Measurements from ENCODE around the gene AKNA.

The AKNA gene

GRCh38 chr9:114303977-114304376, 83.8 kb downstream of the AKNA start:
- H3K9ac ChIP-seq (ENCODE audit: low read length): no peak overlapping the region
- H3K9me3 ChIP-seq (ENCODE audit: control insufficient read depth, low read length): no peaks in the 10 kb centered on the region
- peaks cover 6% of the 10 kb centered on the region for H3K36me3 ChIP-seq (ENCODE audit: control insufficient read depth, insufficient read depth, low read length)
- H3K27me3 ChIP-seq (ENCODE audit: control insufficient read depth, insufficient read depth, low read length): no peaks in the 10 kb centered on the region
- H3K4me3 ChIP-seq (ENCODE audit: low read length): no peak overlapping the region
- no peaks in the 10 kb centered on the region for H3K4me1 ChIP-seq (ENCODE audit: control insufficient read depth, insufficient read depth, low read length)

- Histone ChIP-seq H3K9me3 (ENCODE audit: control insufficient read depth, low read length) (no peaks in the 10 kb centered on the region), H3K36me3 (ENCODE audit: control insufficient read depth, insufficient read depth, low read length) (peaks cover 6% of the 10 kb centered on the region), H3K9ac (ENCODE audit: low read length) (no peak overlapping the region), H3K27me3 (ENCODE audit: control insufficient read depth, insufficient read depth, low read length) (no peaks in the 10 kb centered on the region), H3K4me1 (ENCODE audit: control insufficient read depth, insufficient read depth, low read length) (no peaks in the 10 kb centered on the region), H3K4me3 (ENCODE audit: low read length) (no peak overlapping the region)
Measured at GRCh38 chr9:114303571-114303970, 84.2 kb downstream of the AKNA start.

- Histone ChIP-seq H3K4me3 (ENCODE audit: low read length) (no peak overlapping the region), H3K36me3 (ENCODE audit: control insufficient read depth, insufficient read depth, low read length) (peaks cover 6% of the 10 kb centered on the region), H3K27me3 (ENCODE audit: control insufficient read depth, insufficient read depth, low read length) (no peaks in the 10 kb centered on the region), H3K9me3 (ENCODE audit: control insufficient read depth, low read length) (no peaks in the 10 kb centered on the region), H3K4me1 (ENCODE audit: control insufficient read depth, insufficient read depth, low read length) (no peaks in the 10 kb centered on the region), H3K9ac (ENCODE audit: low read length) (no peak overlapping the region)
Measured at GRCh38 chr9:114302727-114303126, 85.1 kb downstream of the AKNA start.

- Histone ChIP-seq H3K9ac (ENCODE audit: low read length) (no peak overlapping the region), H3K27me3 (ENCODE audit: control insufficient read depth, insufficient read depth, low read length) (no peaks in the 10 kb centered on the region), H3K9me3 (ENCODE audit: control insufficient read depth, low read length) (no peaks in the 10 kb centered on the region), H3K4me3 (ENCODE audit: low read length) (no peak overlapping the region), H3K4me1 (ENCODE audit: control insufficient read depth, insufficient read depth, low read length) (no peaks in the 10 kb centered on the region), H3K36me3 (ENCODE audit: control insufficient read depth, insufficient read depth, low read length) (peaks cover 6% of the 10 kb centered on the region)
Measured at GRCh38 chr9:114301798-114302565, 85.8 kb downstream of the AKNA start.

- no peaks in the 10 kb centered on the region for H3K4me1 ChIP-seq (ENCODE audit: control insufficient read depth, insufficient read depth, low read length)
- H3K9me3 ChIP-seq (ENCODE audit: control insufficient read depth, low read length): no peaks in the 10 kb centered on the region
- H3K4me3 ChIP-seq (ENCODE audit: low read length): no peak overlapping the region
- peaks cover 6% of the 10 kb centered on the region for H3K36me3 ChIP-seq (ENCODE audit: control insufficient read depth, insufficient read depth, low read length)
- H3K27me3 ChIP-seq (ENCODE audit: control insufficient read depth, insufficient read depth, low read length): no peaks in the 10 kb centered on the region
- H3K9ac ChIP-seq (ENCODE audit: low read length): no peak overlapping the region
Measured at GRCh38 chr9:114300846-114301797, 86.7 kb downstream of the AKNA start.

- Histone ChIP-seq H3K9me3 (ENCODE audit: control insufficient read depth, low read length) (no peaks in the 10 kb centered on the region), H3K27me3 (ENCODE audit: control insufficient read depth, insufficient read depth, low read length) (no peaks in the 10 kb centered on the region), H3K4me1 (ENCODE audit: control insufficient read depth, insufficient read depth, low read length) (no peaks in the 10 kb centered on the region), H3K36me3 (ENCODE audit: control insufficient read depth, insufficient read depth, low read length) (peaks cover 6% of the 10 kb centered on the region), H3K9ac (ENCODE audit: low read length) (no peak overlapping the region), H3K4me3 (ENCODE audit: low read length) (no peak overlapping the region)
Measured at GRCh38 chr9:114300153-114300845, 87.5 kb downstream of the AKNA start.

GRCh38 chr9:114299286-114300152, 88.3 kb downstream of the AKNA start:
- Histone ChIP-seq H3K27me3 (ENCODE audit: control insufficient read depth, insufficient read depth, low read length) (no peaks in the 10 kb centered on the region), H3K36me3 (ENCODE audit: control insufficient read depth, insufficient read depth, low read length) (peaks cover 6% of the 10 kb centered on the region), H3K9ac (ENCODE audit: low read length) (no peak overlapping the region), H3K4me1 (ENCODE audit: control insufficient read depth, insufficient read depth, low read length) (no peaks in the 10 kb centered on the region), H3K4me3 (ENCODE audit: low read length) (no peak overlapping the region), H3K9me3 (ENCODE audit: control insufficient read depth, low read length) (no peaks in the 10 kb centered on the region)

GRCh38 chr9:114296338-114296737, 91.4 kb downstream of the AKNA start:
- no peak overlapping the region for H3K9ac ChIP-seq (ENCODE audit: low read length)
- no peaks in the 10 kb centered on the region for H3K27me3 ChIP-seq (ENCODE audit: control insufficient read depth, insufficient read depth, low read length)
- no peak overlapping the region for H3K4me3 ChIP-seq (ENCODE audit: low read length)
- peaks cover 6% of the 10 kb centered on the region for H3K36me3 ChIP-seq (ENCODE audit: control insufficient read depth, insufficient read depth, low read length)
- H3K4me1 ChIP-seq (ENCODE audit: control insufficient read depth, insufficient read depth, low read length): no peaks in the 10 kb centered on the region
- no peaks in the 10 kb centered on the region for H3K9me3 ChIP-seq (ENCODE audit: control insufficient read depth, low read length)

- peaks cover 2% of the 10 kb centered on the region for H3K27me3 ChIP-seq (ENCODE audit: control insufficient read depth, insufficient read depth, low read length)
- no peak overlapping the region for H3K9ac ChIP-seq (ENCODE audit: low read length)
- H3K4me3 ChIP-seq (ENCODE audit: low read length): no peak overlapping the region
- no peaks in the 10 kb centered on the region for H3K4me1 ChIP-seq (ENCODE audit: control insufficient read depth, insufficient read depth, low read length)
- no peaks in the 10 kb centered on the region for H3K9me3 ChIP-seq (ENCODE audit: control insufficient read depth, low read length)
- no peaks in the 10 kb centered on the region for H3K36me3 ChIP-seq (ENCODE audit: control insufficient read depth, insufficient read depth, low read length)
Measured at GRCh38 chr9:114294664-114295063, 93.1 kb downstream of the AKNA start.

- Histone ChIP-seq H3K36me3 (ENCODE audit: control insufficient read depth, insufficient read depth, low read length) (no peaks in the 10 kb centered on the region), H3K27me3 (ENCODE audit: control insufficient read depth, insufficient read depth, low read length) (peaks cover 2% of the 10 kb centered on the region), H3K9me3 (ENCODE audit: control insufficient read depth, low read length) (no peaks in the 10 kb centered on the region), H3K4me3 (ENCODE audit: low read length) (no peak overlapping the region), H3K9ac (ENCODE audit: low read length) (no peak overlapping the region), H3K4me1 (ENCODE audit: control insufficient read depth, insufficient read depth, low read length) (no peaks in the 10 kb centered on the region)
Measured at GRCh38 chr9:114291886-114292590, 95.7 kb downstream of the AKNA start.

GRCh38 chr9:114291064-114291474, 96.7 kb downstream of the AKNA start:
- Histone ChIP-seq H3K27me3 (ENCODE audit: control insufficient read depth, insufficient read depth, low read length) (peaks cover 2% of the 10 kb centered on the region), H3K9me3 (ENCODE audit: control insufficient read depth, low read length) (no peaks in the 10 kb centered on the region), H3K4me3 (ENCODE audit: low read length) (no peak overlapping the region), H3K4me1 (ENCODE audit: control insufficient read depth, insufficient read depth, low read length) (no peaks in the 10 kb centered on the region), H3K36me3 (ENCODE audit: control insufficient read depth, insufficient read depth, low read length) (no peaks in the 10 kb centered on the region), H3K9ac (ENCODE audit: low read length) (no peak overlapping the region)
